Neuron (in vitro differentiated cells): ENCODE data around the gene ERN1.

Experiments
- H2AFZ ChIP-seq: one replicate; pipeline ENCODE4 v1.6.1; 2013; ENCODE audit warnings: low read depth, mild to moderate bottlenecking, inconsistent platforms, low read length, moderate library complexity
- H3K27me3 ChIP-seq: one replicate; pipeline ENCODE4 v1.6.1; 2013; ENCODE audit warnings: low read length; ENCODE audit not compliant: insufficient read depth
- H3K36me3 ChIP-seq: one replicate; pipeline ENCODE4 v1.6.1; 2013; ENCODE audit warnings: low read length; ENCODE audit not compliant: insufficient read depth
- H3K4me1 ChIP-seq: one replicate; pipeline ENCODE4 v1.6.1; 2013; ENCODE audit warnings: low read length; ENCODE audit not compliant: insufficient read depth
- H3K4me3 ChIP-seq: 2 replicates; pipeline ENCODE4 v1.5.1; 2013; ENCODE audit warnings: mild to moderate bottlenecking, low read length, moderate library complexity
- H3K9me3 ChIP-seq: one replicate; pipeline ENCODE4 v1.6.1; 2013; ENCODE audit warnings: low read length

ERN1 gene

GRCh38 chr17:64165347-64165746 lies 35.4 kb upstream of the ERN1 start:
- H3K27me3 ChIP-seq, result no peaks in the 10 kb centered on the region

DNA sequence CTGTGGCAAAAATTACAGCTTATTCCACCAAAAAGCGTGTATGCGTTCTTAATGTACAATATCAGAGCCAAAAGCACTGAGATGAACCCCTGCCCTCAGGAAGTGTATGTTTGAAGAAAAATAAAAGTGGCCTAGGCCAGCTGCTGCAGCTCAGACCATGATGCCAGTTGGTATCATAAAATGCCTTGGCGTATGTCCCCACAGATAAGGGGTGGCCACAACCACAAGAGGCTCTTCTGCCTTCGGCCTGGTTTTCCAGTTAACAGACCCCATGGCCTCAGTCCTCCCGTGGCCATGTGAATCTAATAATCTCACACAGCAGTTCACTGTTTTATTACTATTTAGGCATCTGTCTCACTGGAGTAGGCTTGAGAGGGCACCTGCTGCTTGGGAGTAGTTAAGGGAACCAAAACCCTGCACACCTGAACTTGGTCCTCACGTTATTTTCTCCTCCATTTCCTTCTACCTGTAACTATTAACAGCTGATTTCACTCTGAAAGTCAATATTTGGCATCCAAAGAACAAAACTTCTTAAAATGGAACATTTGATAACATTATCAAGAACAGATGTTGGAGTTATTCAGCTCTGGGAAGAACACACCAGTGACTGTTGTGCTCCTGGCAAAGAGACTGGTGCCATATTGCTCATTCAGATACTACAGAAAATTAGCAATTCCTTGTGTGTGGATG lies 34.8 kb upstream of the ERN1 start:
- no peaks in the 10 kb centered on the region for H3K4me1 ChIP-seq

More at GRCh38 chr17:64165347-64165746, 35.4 kb upstream of the ERN1 start:
- Histone ChIP-seq H3K4me3 (no peak overlapping the region), H3K9me3 (no peaks in the 10 kb centered on the region), H3K4me1 (no peaks in the 10 kb centered on the region), H2AFZ (no peak overlapping the region), H3K36me3 (peaks cover 11% of the 10 kb centered on the region)

GRCh38 chr17:64163468-64163867 lies 33.5 kb upstream of the ERN1 start:
- Histone ChIP-seq H3K9me3 (no peaks in the 10 kb centered on the region), H2AFZ (no peak overlapping the region), H3K27me3 (no peaks in the 10 kb centered on the region), H3K4me3 (no peak overlapping the region), H3K36me3 (peaks cover 11% of the 10 kb centered on the region), H3K4me1 (no peaks in the 10 kb centered on the region)

More for the DNA sequence above, 34.8 kb upstream of the ERN1 start:
- Histone ChIP-seq H3K9me3 (no peaks in the 10 kb centered on the region), H2AFZ (no peak overlapping the region), H3K36me3 (peaks cover 11% of the 10 kb centered on the region), H3K4me3 (no peak overlapping the region), H3K27me3 (no peaks in the 10 kb centered on the region)

DNA sequence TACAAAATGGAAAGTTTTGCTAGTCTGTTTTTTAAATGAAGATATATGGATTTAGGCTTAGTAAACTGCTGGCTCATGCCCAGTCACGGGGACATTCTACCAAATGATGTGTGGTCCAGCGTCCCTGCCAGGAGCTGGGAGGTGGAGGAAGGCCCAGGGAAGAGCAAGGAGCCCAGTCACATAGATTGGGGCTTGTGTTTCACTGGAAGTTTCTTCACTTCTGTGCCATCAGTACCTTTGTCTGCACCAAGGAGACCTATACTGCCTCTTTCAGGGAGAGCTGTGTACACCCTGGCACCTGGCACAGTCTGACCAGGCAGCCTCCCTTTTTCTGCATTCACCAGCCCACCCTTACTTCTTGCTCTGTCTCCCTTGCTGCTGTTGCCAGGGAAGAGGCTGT lies 32.6 kb upstream of the ERN1 start:
- Histone ChIP-seq H3K4me1 (no peaks in the 10 kb centered on the region), H2AFZ (no peak overlapping the region), H3K27me3 (no peaks in the 10 kb centered on the region), H3K4me3 (no peak overlapping the region), H3K36me3 (peaks cover 11% of the 10 kb centered on the region), H3K9me3 (no peaks in the 10 kb centered on the region)

DNA sequence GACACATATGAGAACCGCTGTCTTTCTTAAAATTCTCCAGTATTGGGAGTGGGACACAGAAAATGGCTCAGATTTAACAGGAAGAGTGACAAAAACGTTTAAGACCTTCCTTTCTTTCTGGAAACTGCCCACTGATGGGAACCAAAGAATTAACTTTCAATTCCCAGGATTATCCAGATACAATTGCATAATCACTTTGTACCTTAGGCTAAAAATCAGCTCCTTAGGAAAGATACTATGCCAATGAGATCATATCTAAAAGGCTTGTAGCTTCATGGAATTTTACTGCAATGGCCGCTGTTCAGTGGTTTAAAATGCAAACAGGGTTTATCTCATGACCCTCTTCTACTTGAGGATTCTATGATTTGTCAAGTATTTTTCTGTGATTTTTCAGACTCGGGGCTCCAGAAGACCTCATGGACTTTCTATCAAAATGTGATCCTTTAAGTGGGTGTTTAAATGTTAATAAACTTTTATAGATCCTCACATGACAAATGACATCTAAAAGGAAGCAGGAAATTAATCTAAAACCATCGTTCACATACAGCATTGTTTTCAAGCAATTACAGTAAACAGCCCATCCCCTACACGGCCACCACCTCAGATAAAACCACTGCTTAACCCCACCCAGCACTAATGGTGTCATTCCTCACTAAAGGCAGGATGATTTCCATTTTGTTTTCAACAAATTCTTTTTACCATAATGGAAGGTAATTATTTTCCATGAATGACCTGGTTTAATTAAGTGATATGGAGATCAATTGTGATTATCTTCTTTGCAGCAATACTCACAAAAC lies 31.6 kb upstream of the ERN1 start:
- no peak overlapping the region for H3K4me3 ChIP-seq

GRCh38 chr17:64160378-64160777 lies 30.4 kb upstream of the ERN1 start:
- H3K4me1 ChIP-seq, result no peaks in the 10 kb centered on the region
- peaks cover 5% of the 10 kb centered on the region for H3K36me3 ChIP-seq
- no peak overlapping the region for H3K4me3 ChIP-seq
- no peaks in the 10 kb centered on the region for H3K27me3 ChIP-seq
- H3K9me3 ChIP-seq, result no peaks in the 10 kb centered on the region
- no peak overlapping the region for H2AFZ ChIP-seq

More for the DNA sequence above, 31.6 kb upstream of the ERN1 start:
- H3K9me3 ChIP-seq, result no peaks in the 10 kb centered on the region
- no peaks in the 10 kb centered on the region for H3K4me1 ChIP-seq
- no peak overlapping the region for H2AFZ ChIP-seq
- H3K36me3 ChIP-seq, result peaks cover 8% of the 10 kb centered on the region
- no peaks in the 10 kb centered on the region for H3K27me3 ChIP-seq

GRCh38 chr17:64158831-64159590 lies 29.1 kb upstream of the ERN1 start:
- Histone ChIP-seq H3K4me1 (no peaks in the 10 kb centered on the region), H2AFZ (no peak overlapping the region), H3K27me3 (no peaks in the 10 kb centered on the region), H3K4me3 (no peak overlapping the region), H3K36me3 (peaks cover 3% of the 10 kb centered on the region), H3K9me3 (no peaks in the 10 kb centered on the region)

DNA sequence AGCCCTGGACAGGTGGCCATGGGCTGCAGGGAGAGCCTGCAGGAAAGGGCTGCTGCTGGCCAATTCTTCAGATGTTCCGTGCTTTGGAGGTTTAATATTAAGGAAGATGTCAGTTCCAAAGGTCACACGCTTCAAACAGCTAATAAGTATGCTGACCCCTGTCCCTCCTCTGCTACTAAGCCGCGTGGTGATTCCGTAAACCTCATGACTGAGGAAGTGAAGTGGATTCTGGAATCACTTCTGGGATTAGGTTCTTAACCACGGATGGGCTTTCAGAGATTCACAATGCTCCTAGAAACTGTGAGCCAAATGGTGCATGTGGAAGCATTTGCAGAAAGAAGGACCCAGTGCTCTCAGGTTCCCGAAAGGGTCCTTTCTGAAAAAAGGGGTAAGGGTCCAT lies 28.5 kb upstream of the ERN1 start:
- Histone ChIP-seq H2AFZ (no peak overlapping the region), H3K27me3 (no peaks in the 10 kb centered on the region), H3K9me3 (no peaks in the 10 kb centered on the region), H3K4me1 (no peaks in the 10 kb centered on the region), H3K4me3 (no peak overlapping the region), H3K36me3 (peaks cover 3% of the 10 kb centered on the region)

- Histone ChIP-seq H3K9me3 (no peaks in the 10 kb centered on the region), H3K27me3 (no peaks in the 10 kb centered on the region), H3K36me3 (peaks cover 9% of the 10 kb centered on the region), H3K4me3 (no peak overlapping the region), H2AFZ (no peak overlapping the region), H3K4me1 (no peaks in the 10 kb centered on the region)
Measured at GRCh38 chr17:64157669-64158180, 27.8 kb upstream of the ERN1 start.

- Histone ChIP-seq H3K9me3 (no peaks in the 10 kb centered on the region), H3K27me3 (no peaks in the 10 kb centered on the region), H3K4me1 (no peaks in the 10 kb centered on the region), H3K4me3 (no peak overlapping the region), H3K36me3 (peaks cover 15% of the 10 kb centered on the region), H2AFZ (no peak overlapping the region)
Measured at GRCh38 chr17:64156670-64157069, 26.7 kb upstream of the ERN1 start.

DNA sequence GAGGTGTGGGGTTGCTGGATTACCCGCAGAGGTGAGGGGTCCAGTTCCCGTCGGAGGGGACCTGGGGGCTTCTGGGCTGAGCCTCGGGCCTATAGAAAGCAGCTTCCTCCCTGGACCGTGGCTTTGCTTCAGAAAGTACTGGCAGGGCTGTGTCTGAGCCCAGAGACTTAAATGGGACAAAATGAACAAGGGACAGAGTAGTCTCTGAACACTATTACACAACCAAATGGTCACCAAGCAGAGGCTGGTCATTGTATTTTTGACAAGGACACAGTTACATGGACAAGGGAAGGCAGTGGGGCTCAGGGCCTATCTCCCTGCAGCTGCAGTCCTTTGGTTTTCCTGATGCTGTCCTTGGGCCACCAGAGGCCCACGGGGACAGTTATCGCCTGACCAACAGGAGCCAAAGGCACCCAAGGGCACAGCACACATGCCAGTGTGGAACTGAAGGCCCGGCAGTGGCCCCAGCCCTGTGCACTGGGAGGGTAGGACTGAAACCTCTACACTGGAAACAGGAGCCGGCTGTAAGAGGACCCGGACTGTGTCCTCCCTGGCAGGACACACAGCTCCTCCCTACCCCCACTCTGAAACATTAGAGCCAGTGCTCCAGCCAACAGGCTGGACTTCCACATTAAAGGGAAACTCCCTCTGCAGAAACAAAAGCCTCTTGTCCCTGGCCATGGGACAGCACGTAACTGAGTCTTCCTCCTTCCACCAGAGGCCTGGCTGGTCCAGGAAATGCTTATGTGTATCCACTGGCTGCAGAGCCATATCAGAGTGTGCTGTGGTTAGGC lies 26.0 kb upstream of the ERN1 start:
- Histone ChIP-seq H2AFZ (no peak overlapping the region), H3K27me3 (no peaks in the 10 kb centered on the region), H3K4me3 (no peak overlapping the region), H3K4me1 (no peaks in the 10 kb centered on the region), H3K36me3 (peaks cover 14% of the 10 kb centered on the region), H3K9me3 (no peaks in the 10 kb centered on the region)

DNA sequence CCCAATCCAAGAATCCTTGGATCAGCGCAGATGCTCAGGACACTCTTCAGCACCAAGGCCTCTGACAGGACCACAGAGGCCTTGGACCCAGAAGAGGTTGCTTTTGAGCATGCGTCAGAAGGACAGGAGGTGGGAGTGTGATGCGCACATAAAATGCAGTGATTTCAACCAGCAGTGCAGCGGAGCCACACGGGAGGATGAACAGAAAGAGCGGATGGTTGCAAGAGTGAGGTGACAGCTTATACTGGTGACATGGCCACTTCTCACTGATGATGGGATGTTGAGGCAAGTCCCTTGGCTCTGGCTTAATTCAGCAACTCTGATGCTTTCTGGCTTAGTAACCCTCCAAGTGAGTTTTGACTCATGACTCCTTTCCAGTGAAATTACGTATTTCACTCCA lies 25.2 kb upstream of the ERN1 start:
- H3K9me3 ChIP-seq, result no peaks in the 10 kb centered on the region
- peaks cover 15% of the 10 kb centered on the region for H3K36me3 ChIP-seq
- no peaks in the 10 kb centered on the region for H3K4me1 ChIP-seq
- no peak overlapping the region for H2AFZ ChIP-seq
- no peak overlapping the region for H3K4me3 ChIP-seq
- no peaks in the 10 kb centered on the region for H3K27me3 ChIP-seq
